Loucy (cell line): ENCODE measurements around the gene ARHGAP4.

ENCODE experiments used
- H2AFZ ChIP-seq: fragments of 200-600 bp; sonication (generic); 2 replicates; pipeline ENCODE4 v1.6.0; 2016; ENCODE audit warnings: antibody characterized with exemption, mild to moderate bottlenecking, low read length, moderate library complexity
- H3F3A ChIP-seq: fragments of 200-600 bp; 2 replicates; pipeline ENCODE4 v1.6.0; 2016; ENCODE audit warnings: antibody characterized with exemption, low read depth, mild to moderate bottlenecking
- H3K27me3 ChIP-seq: fragments of 200-600 bp; sonication (generic); 2 replicates; pipeline ENCODE4 v1.6.1; 2014; ENCODE audit warnings: low read length, mild to moderate bottlenecking; ENCODE audit not compliant: insufficient read depth, poor library complexity, severe bottlenecking
- H3K36me3 ChIP-seq: fragments of 200-600 bp; sonication (generic); 2 replicates; pipeline ENCODE4 v1.6.1; 2016; ENCODE audit warnings: low read length; ENCODE audit not compliant: insufficient read depth
- H3K4me1 ChIP-seq: fragments of 200-600 bp; sonication (generic); 2 replicates; pipeline ENCODE4 v1.5.1; 2014; ENCODE audit warnings: low read length, mild to moderate bottlenecking; ENCODE audit not compliant: insufficient read depth, poor library complexity, severe bottlenecking
- H3K4me2 ChIP-seq: fragments of 200-600 bp; sonication (generic); 2 replicates; pipeline ENCODE4 v1.6.0; 2014; ENCODE audit warnings: antibody characterized with exemption, low read length, low read depth, mild to moderate bottlenecking; ENCODE audit not compliant: poor library complexity, severe bottlenecking
- H3K4me3 ChIP-seq: fragments of 200-600 bp; sonication (generic); 2 replicates; pipeline ENCODE4 v1.5.1; 2014; ENCODE audit warnings: low read length, mild to moderate bottlenecking, mixed read lengths; ENCODE audit not compliant: poor library complexity, severe bottlenecking
- H3K79me2 ChIP-seq: fragments of 200-600 bp; sonication (generic); 2 replicates; pipeline ENCODE4 v1.6.1; 2014; ENCODE audit warnings: low read length; ENCODE audit not compliant: insufficient read depth
- H3K9ac ChIP-seq: fragments of 200-600 bp; sonication (generic); 2 replicates; pipeline ENCODE4 v1.6.0; 2014; ENCODE audit warnings: mild to moderate bottlenecking, low read depth, low read length, moderate library complexity; ENCODE audit not compliant: poor library complexity, severe bottlenecking
- H3K9me2 ChIP-seq: fragments of 200-600 bp; sonication (generic); replicated peaks from 2 replicates; pipeline ENCODE4 v1.6.1; 2016; ENCODE audit warnings: low read depth, low read length, mixed read lengths
- H3K9me3 ChIP-seq: fragments of 200-600 bp; sonication (generic); 2 replicates; pipeline ENCODE4 v1.6.1; 2014; ENCODE audit warnings: mild to moderate bottlenecking, antibody characterized with exemption, low read length, low read depth; ENCODE audit not compliant: insufficient read depth
- H4K20me1 ChIP-seq: fragments of 200-600 bp; sonication (generic); 2 replicates; pipeline ENCODE4 v1.6.0; 2014; ENCODE audit warnings: antibody characterized with exemption, low read length, mild to moderate bottlenecking; ENCODE audit not compliant: insufficient read depth, poor library complexity, severe bottlenecking
- EZH2phosphoT487 ChIP-seq: fragments of 200-600 bp; IDR thresholded peaks from 2 replicates; pipeline ENCODE4 v1.6.1; 2018; ENCODE audit warnings: antibody characterized with exemption, mild to moderate bottlenecking, moderate library complexity, borderline replicate concordance
- TF ChIP-seq, protein P1 (sequence below): fragments of 200-600 bp; sonication (generic); conservative IDR thresholded peaks from 2 replicates; pipeline ENCODE4 v1.5.1; 2014; ENCODE audit warnings: mild to moderate bottlenecking, antibody characterized with exemption, low read length

ARHGAP4 gene

DNA sequence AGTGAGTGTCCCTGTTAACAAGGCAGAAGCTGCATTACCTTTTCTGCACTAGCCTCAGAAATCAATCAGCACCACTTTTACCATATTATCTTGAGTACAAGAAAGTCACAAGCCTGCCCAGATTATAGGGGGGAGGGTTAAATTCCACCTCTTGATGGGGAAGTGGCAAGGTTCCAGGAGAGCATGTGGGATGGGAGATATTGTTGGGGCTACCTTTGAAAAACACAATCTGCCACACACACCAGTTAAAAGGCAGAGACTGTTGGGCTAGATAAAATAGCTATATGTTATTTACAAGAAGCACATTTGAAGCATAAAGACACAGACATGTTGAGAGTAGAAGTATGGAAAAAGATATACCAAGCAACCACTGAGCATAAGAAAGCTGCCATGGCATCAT, 28.2 kb downstream of the ARHGAP4 start:
- TF ChIP-seq EZH2phosphoT487, result no peak
- TF ChIP-seq, protein P1, sequence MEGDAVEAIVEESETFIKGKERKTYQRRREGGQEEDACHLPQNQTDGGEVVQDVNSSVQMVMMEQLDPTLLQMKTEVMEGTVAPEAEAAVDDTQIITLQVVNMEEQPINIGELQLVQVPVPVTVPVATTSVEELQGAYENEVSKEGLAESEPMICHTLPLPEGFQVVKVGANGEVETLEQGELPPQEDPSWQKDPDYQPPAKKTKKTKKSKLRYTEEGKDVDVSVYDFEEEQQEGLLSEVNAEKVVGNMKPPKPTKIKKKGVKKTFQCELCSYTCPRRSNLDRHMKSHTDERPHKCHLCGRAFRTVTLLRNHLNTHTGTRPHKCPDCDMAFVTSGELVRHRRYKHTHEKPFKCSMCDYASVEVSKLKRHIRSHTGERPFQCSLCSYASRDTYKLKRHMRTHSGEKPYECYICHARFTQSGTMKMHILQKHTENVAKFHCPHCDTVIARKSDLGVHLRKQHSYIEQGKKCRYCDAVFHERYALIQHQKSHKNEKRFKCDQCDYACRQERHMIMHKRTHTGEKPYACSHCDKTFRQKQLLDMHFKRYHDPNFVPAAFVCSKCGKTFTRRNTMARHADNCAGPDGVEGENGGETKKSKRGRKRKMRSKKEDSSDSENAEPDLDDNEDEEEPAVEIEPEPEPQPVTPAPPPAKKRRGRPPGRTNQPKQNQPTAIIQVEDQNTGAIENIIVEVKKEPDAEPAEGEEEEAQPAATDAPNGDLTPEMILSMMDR, result no peak
- peaks cover 3% of the 10 kb centered on the region; the same call in 1 of the 2 replicates for H3F3A ChIP-seq

GRCh38 chrX:153889123-153889522, 36.9 kb downstream of the ARHGAP4 start:
- Histone ChIP-seq H3K4me3 (no peak overlapping the region), H3K9me3 (no peaks in the 10 kb centered on the region), H3K79me2 (no peaks in the 10 kb centered on the region), H3K4me1 (peaks cover 11% of the 10 kb centered on the region), H3K9ac (no peak overlapping the region), H3K27me3 (no peaks in the 10 kb centered on the region), H3K4me2 (no peak overlapping the region), H3K36me3 (no peaks in the 10 kb centered on the region), H3K9me2 (no peaks in the 10 kb centered on the region), H3F3A (no peaks in the 10 kb centered on the region), H2AFZ (no peak overlapping the region), H4K20me1 (no peaks in the 10 kb centered on the region)
- no peak for TF ChIP-seq EZH2phosphoT487
- TF ChIP-seq, protein P1, result no peak

More for the DNA sequence above, 28.2 kb downstream of the ARHGAP4 start:
- Histone ChIP-seq H4K20me1 (no peaks in the 10 kb centered on the region), H3K9me3 (no peaks in the 10 kb centered on the region), H3K4me3 (no peak overlapping the region), H3K79me2 (no peaks in the 10 kb centered on the region), H3K27me3 (no peaks in the 10 kb centered on the region), H3K9ac (no peak overlapping the region), H3K4me1 (peaks cover 24% of the 10 kb centered on the region), H3K4me2 (no peak overlapping the region), H3K36me3 (no peaks in the 10 kb centered on the region), H2AFZ (no peak overlapping the region), H3K9me2 (no peaks in the 10 kb centered on the region)

DNA sequence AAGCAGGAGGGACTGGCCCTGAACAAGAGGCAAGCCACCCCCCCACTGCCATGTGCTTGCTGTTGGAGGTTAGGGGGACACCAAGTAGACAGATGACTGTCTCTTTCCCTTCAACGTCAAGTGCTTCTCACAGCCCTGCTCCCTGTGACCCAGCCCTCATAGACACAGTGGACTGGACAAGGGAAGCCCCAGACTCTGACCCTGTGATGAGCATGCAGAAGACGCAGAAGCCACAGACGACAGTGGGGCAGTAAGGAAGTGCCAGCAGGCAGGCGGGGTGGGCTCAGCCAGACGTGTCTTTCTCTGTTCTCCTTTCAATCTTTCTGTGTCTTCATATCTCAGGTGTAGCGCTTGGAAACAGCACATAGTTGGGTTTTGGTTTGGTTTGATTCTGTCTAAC, 37.7 kb downstream of the ARHGAP4 start:
- no peaks in the 10 kb centered on the region for H3K36me3 ChIP-seq
- H3K9me2 ChIP-seq, result no peaks in the 10 kb centered on the region
- H3K27me3 ChIP-seq, result no peaks in the 10 kb centered on the region
- no peak for TF ChIP-seq EZH2phosphoT487
- TF ChIP-seq, protein P1, result no peak
- no peak overlapping the region for H2AFZ ChIP-seq
- H3K9me3 ChIP-seq, result no peaks in the 10 kb centered on the region
- no peaks in the 10 kb centered on the region for H3K79me2 ChIP-seq
- H3K4me1 ChIP-seq, result peaks cover 11% of the 10 kb centered on the region
- no peaks in the 10 kb centered on the region for H3F3A ChIP-seq
- H3K9ac ChIP-seq, result no peak overlapping the region
- no peak overlapping the region for H3K4me2 ChIP-seq
- H3K4me3 ChIP-seq, result no peak overlapping the region
- no peaks in the 10 kb centered on the region for H4K20me1 ChIP-seq
